BE2C (cell line): ENCODE data around the gene HBP1.
A peak's percentile ranks its signal among the peaks of the same experiment; 100 is the strongest.

Experiments
- DNase-seq: peaks from one replicate; pipeline ENCODE4 v3.0.0-alpha.2; 2020
- H3K27me3 ChIP-seq: fragments of 250-450 bp; sonication (Bioruptor Pico); 2 replicates; pipeline ENCODE4 v1.5.1; 2020; ENCODE audit warnings: mild to moderate bottlenecking
- H3K36me3 ChIP-seq: fragments of 250-450 bp; sonication (Bioruptor Pico); 2 replicates; pipeline ENCODE4 v1.5.1; 2020; ENCODE audit warnings: mild to moderate bottlenecking
- H3K4me1 ChIP-seq: fragments of 250-450 bp; sonication (Bioruptor Pico); 2 replicates; pipeline ENCODE4 v1.5.1; 2020
- H3K4me3 ChIP-seq: 2 replicates; pipeline ENCODE4 v1.5.1; 2011; ENCODE audit warnings: low read depth, low read length
- H3K9me3 ChIP-seq: fragments of 250-450 bp; sonication (Bioruptor Pico); 2 replicates; pipeline ENCODE4 v1.5.1; 2020
- CTCF ChIP-seq: IDR thresholded peaks from 2 replicates; pipeline ENCODE4 v1.5.1; 2012; ENCODE audit warnings: mild to moderate bottlenecking, low read depth, low read length

The HBP1 gene

GRCh38 chr7:107145067-107145838, 23.6 kb upstream of the HBP1 start:
- no peak for DNase-seq
- H3K4me1 ChIP-seq, result peaks cover 8% of the 10 kb centered on the region; the same call in 1 of the 2 replicates
- TF ChIP-seq CTCF, result no peak

GRCh38 chr7:107147464-107148393, 21.1 kb upstream of the HBP1 start:
- peak; percentile 37 for DNase-seq
- Histone ChIP-seq H3K27me3 (no peaks in the 10 kb centered on the region), H3K36me3 (no peaks in the 10 kb centered on the region), H3K4me3 (no peak overlapping the region), H3K9me3 (no peaks in the 10 kb centered on the region), H3K4me1 (peaks cover 8% of the 10 kb centered on the region; the same call in 1 of the 2 replicates)
- peak; percentile 79 for TF ChIP-seq CTCF

More at GRCh38 chr7:107145067-107145838, 23.6 kb upstream of the HBP1 start:
- no peaks in the 10 kb centered on the region for H3K9me3 ChIP-seq
- H3K27me3 ChIP-seq, result no peaks in the 10 kb centered on the region
- no peaks in the 10 kb centered on the region for H3K36me3 ChIP-seq
- no peak overlapping the region for H3K4me3 ChIP-seq

GRCh38 chr7:107148721-107149120, 20.1 kb upstream of the HBP1 start:
- Histone ChIP-seq H3K9me3 (no peaks in the 10 kb centered on the region), H3K36me3 (no peaks in the 10 kb centered on the region; the same call in 1 of the 2 replicates), H3K4me1 (peaks cover 8% of the 10 kb centered on the region; the same call in 1 of the 2 replicates), H3K27me3 (no peaks in the 10 kb centered on the region), H3K4me3 (no peak overlapping the region)
- TF ChIP-seq CTCF, result no peak
- no peak for DNase-seq

GRCh38 chr7:107149863-107150262, 18.9 kb upstream of the HBP1 start:
- no peak for TF ChIP-seq CTCF
- no peaks in the 10 kb centered on the region for H3K27me3 ChIP-seq
- no peaks in the 10 kb centered on the region; the same call in 1 of the 2 replicates for H3K36me3 ChIP-seq
- no peak for DNase-seq
- no peaks in the 10 kb centered on the region for H3K9me3 ChIP-seq
- no peak overlapping the region for H3K4me3 ChIP-seq
- H3K4me1 ChIP-seq, result peaks cover 8% of the 10 kb centered on the region; the same call in 1 of the 2 replicates

GRCh38 chr7:107150375-107151073, 18.3 kb upstream of the HBP1 start:
- peak; percentile 64 for TF ChIP-seq CTCF
- H3K4me1 ChIP-seq, result peaks cover 8% of the 10 kb centered on the region; the same call in 1 of the 2 replicates
- H3K36me3 ChIP-seq, result no peaks in the 10 kb centered on the region; the same call in 1 of the 2 replicates
- peak; percentile 77 for DNase-seq
- H3K4me3 ChIP-seq, result no peak overlapping the region
- H3K27me3 ChIP-seq, result no peaks in the 10 kb centered on the region
- no peaks in the 10 kb centered on the region for H3K9me3 ChIP-seq
